C4-2B (cell line): ENCODE data around the gene ELMO1.

Experiments used
- ZFX ChIP-seq: fragments of 450-650 bp; IDR thresholded peaks from 2 replicates; pipeline ENCODE4 v1.6.1; 2017
- TF ChIP-seq, protein P1 (sequence below): fragments of 450-650 bp; conservative IDR thresholded peaks from 2 replicates; pipeline ENCODE4 v1.5.1; 2017; ENCODE audit warnings: mild to moderate bottlenecking

GRCh38 chr7:37032258-37032601 lies 416.4 kb downstream of the ELMO1 start:
- TF ChIP-seq, protein P1, sequence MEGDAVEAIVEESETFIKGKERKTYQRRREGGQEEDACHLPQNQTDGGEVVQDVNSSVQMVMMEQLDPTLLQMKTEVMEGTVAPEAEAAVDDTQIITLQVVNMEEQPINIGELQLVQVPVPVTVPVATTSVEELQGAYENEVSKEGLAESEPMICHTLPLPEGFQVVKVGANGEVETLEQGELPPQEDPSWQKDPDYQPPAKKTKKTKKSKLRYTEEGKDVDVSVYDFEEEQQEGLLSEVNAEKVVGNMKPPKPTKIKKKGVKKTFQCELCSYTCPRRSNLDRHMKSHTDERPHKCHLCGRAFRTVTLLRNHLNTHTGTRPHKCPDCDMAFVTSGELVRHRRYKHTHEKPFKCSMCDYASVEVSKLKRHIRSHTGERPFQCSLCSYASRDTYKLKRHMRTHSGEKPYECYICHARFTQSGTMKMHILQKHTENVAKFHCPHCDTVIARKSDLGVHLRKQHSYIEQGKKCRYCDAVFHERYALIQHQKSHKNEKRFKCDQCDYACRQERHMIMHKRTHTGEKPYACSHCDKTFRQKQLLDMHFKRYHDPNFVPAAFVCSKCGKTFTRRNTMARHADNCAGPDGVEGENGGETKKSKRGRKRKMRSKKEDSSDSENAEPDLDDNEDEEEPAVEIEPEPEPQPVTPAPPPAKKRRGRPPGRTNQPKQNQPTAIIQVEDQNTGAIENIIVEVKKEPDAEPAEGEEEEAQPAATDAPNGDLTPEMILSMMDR: no peak
- no peak for TF ChIP-seq ZFX
